Stimulated activated CD4-positive, alpha-beta T cell treated with anti-CD3 and anti-CD28 coated beads, Interleukin-12 subunit alpha, Interleukin-12 subunit beta, amount 100 ng/mL, for 24 hours (primary cell): ENCODE data around the gene DNAJA1.
"Not testable (repeated sequence)": the region's sequence is repeated elsewhere in the genome, so short reads cannot be mapped to it uniquely, and the experiment has no call there.

ENCODE experiments used
- DNase-seq, 2 experiments: peaks; one replicate each; pipeline ENCODE4 v3.0.0-alpha.2; 2020; ENCODE audit warnings: low read depth in 2 of 2

DNAJA1 gene

GRCh38 chr9:33082128-33082527 lies 57.1 kb downstream of the DNAJA1 start:
- no peak for DNase-seq

- no peak for DNase-seq
These were observed 57.7 kb downstream of the DNAJA1 start for GRCh38 chr9:33082538-33083326.

- DNase-seq = not testable (repeated sequence)
These were observed 60.6 kb downstream of the DNAJA1 start for GRCh38 chr9:33085672-33086071.
